HG03378 (cell line): ENCODE results near the gene PELI2.

ENCODE experiments used
- ATAC-seq: cut with Tn5 transposase; IDR thresholded peaks from one replicate; pipeline ENCODE4 v1.9.1; 2021; ENCODE audit warnings: mild to moderate bottlenecking, moderate library complexity; ENCODE audit not compliant: unreplicated experiment

The PELI2 gene

GRCh38 chr14:56284641-56285040, 166.4 kb downstream of the PELI2 start:
- ATAC-seq: no peak

DNA sequence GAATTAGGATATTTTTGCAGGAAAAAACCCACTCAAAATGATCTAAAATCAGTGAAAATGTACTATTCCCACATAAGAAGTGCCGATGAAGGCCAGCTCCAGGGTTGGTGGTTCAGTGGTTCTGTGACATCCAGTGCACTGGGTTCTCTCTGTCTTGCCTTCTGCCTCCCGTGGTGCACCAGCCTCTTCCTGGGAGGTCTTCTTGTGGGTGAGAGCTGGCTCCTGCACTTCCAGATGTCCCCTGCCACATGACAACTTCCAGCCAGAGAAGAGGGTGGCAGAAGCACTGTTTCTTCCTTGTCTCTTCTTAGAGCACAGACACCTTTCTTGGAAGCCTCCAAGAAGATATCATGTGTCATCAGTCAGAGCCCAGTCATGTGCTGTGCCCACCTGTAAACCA, 170.9 kb downstream of the PELI2 start:
- no peak for ATAC-seq

GRCh38 chr14:56290195-56290594, 172.0 kb downstream of the PELI2 start:
- ATAC-seq: no peak

DNA sequence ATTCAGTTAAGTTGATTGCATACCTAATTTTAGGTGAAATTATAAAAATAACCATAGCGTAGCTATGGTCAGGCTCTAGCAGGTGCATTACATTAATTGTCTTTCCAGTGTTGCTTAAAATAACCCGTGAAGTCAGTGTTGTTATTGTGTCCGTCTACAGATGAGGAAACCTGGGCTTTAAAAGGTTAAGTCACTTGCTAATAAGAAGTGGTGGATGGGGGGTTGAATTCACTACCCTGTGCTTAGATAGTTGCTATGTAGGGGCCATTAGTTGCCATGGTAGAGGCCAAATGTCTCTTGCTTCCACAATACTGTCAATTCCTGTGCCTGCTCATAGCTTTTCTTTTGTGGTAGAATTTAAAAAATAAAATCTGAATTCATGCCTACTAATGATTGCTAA, 174.8 kb downstream of the PELI2 start:
- no peak for ATAC-seq

- no peak for ATAC-seq
Measured at GRCh38 chr14:56293506-56293905, 175.3 kb downstream of the PELI2 start.

- no peak for ATAC-seq
Measured at GRCh38 chr14:56294128-56294527, 175.9 kb downstream of the PELI2 start.

DNA sequence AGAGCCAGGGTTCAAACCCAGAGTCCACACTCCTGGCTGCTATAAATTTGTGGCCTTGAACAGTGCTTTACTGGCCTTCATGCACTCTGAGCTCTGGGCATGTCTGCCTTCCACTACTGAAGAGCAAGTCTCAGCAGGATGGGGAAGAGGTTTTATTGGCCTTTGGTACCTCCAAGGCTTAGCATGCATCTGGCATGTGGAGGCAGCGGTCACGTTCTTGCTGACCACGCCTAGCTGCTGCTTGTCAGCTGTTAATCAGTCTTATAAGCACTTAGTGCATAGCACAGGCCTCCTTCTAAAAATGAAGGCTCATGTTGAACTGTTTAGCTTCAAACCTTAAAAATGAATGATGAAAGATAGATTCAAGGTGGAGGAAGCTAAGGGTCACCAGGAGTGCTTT, 177.5 kb downstream of the PELI2 start:
- ATAC-seq: no peak

DNA sequence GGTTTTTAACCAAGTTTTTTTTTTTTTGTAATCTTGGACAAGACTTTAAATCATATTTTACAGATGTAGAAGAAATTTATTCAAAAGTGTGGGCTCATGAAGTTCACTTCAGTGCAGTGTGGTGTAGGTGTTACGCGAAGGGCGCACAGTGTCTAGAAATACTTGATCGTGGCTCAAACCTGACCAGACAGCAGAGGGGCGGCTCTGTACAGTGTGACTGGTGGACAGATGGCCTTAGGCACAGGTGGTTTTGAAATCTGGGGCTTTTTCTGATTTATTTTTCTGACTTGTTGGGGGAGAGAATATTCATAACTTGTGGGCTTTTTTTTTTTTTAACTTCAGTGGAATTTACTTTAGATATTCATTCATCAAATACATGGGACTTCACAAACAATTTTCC, 179.2 kb downstream of the PELI2 start:
- ATAC-seq: no peak

DNA sequence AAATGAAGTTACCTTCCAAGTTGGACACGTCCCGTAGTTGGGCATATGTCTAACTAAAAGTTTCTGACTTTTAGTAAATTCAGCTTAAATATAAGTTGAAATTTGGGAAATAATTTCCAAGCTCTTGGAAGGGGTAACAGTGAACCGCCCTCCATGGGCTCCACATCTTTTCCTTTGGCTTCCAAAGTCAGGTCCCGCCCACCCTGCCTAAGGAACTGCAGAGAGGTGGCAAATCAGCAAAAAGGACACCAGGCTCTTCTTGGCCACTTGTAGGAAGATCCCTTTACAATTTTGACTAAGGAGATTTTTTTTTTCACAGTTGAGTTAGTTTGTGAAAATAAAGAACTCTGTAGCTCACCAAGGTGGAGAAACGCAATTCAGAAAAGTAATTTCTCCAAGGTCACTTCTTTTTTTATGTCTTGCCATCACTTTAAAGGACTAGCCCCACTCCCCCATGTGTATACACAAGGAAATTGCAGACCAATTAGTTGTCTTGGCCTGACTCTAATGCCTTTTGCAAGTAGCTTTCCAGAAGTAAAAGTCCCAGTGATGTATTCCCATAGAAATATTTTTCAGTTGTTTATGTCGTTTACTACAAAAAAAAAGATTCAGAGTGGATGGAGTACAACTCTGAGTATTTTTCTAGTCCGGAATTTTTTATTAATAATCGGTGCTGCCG, 181.2 kb downstream of the PELI2 start:
- ATAC-seq: no peak

GRCh38 chr14:56300495-56300894, 182.3 kb downstream of the PELI2 start:
- no peak for ATAC-seq

- no peak for ATAC-seq
Measured at GRCh38 chr14:56304456-56304855, 186.2 kb downstream of the PELI2 start.

DNA sequence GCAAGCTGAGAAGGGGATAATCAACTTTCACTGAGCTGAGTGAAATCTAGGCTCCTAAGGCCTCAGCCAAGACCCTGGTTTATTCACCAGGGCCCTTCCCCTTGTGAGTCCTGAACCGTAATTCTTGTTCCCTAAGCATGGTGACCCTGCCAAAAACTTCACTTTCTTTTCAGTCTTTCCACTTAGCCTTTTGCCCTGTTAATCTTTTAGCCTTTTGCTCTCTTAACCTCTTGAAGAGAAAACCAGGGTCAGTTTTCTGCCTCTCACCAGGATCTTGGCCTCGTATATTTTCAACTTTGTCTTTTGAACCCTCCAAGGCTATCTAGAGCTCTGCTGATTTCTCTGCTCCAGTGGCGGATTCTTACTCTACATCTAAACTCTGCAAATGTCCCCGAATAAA, 191.0 kb downstream of the PELI2 start:
- ATAC-seq: no peak

DNA sequence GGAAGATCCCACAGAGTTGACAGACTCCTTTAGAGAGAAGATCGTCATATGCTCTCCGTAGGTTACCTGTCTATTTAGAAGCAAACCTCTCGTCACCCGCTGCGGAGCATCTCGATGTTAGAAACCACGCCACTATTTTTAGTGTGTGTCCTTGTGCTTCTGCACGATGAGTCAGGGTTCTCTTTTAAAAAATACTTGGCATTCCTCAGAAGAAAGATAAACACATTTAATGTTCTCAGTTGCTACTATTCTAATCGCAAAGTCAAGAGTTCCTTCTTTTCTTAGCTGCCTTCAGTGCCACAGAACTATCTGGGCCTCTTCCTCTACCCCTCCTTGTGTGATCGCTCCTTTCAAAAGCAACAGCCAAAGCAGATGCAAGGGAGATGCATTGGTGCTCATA, 192.4 kb downstream of the PELI2 start:
- ATAC-seq: no peak

- ATAC-seq: no peak
Measured at GRCh38 chr14:56313789-56314188, 195.6 kb downstream of the PELI2 start.

DNA sequence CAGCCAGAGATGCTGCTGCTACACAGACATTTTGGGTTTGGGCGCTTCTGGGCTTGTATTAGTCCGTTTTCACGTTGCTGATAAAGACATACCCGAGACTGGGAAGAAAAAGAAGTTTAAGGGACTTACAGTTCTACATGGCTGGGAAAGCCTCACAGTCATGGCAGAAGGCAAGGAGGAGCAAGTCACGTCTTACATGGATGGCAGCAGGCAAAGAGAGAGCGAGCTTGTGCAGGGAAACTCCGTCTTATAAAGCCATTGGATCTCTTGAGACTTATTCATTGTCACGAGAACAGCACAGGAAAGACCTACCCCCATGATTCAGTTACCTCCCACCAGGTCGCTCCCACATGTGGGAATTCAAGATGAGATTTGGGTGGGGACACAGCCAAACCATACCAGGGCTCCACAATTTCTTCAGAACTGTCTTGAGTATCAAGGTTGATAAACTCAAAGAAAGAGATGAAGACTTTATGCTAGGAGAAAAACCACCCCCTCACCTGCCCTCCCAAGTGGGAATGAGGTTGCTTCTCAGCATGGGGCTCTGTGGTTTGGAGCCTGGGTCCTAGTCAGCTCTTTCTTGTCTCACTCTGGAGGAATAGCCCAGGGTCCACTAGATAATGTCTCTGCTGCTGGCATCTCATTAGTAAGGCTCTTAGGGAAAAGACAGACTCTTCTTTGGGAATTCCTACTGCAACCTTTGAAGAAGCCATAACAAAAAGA, 200.3 kb downstream of the PELI2 start:
- ATAC-seq: no peak

DNA sequence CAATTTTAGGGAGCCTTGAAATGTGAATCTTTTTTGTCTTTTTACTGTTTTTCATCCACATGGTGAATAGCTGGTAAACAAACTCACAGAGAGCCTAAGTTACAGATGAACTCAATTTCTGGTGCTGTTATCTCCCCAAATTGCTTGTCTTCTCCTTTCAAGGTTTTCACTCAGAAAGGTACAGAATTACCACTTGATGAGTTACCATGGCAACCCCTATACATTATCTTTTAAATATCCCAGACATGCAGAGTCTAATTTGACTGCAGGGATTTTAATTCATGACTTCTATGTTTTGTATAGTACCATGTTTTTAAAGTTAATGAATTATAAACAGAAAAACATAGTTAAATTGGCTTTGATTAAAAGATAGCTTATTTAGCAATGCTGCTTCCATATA, 203.7 kb downstream of the PELI2 start:
- ATAC-seq: no peak

DNA sequence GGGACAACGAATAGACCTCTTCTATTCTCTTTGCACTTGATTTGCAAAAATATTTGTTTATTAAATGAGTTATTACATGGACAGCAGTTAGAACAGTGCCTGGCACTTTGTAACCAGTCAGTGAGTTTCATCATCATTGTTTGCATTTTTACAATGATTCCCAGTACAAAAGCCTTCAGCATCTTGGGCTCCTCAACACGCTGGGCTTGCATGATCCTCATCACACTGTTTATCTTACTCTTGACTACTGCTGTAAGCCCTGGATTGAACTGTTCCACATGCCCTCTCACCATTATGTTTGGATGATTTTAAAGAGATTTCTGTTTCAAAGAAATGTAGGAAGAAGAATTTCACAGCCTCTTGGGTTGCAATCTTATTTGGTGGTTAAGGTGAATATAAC, 204.3 kb downstream of the PELI2 start:
- ATAC-seq: no peak

- ATAC-seq: no peak
Measured at GRCh38 chr14:56324454-56324853, 206.2 kb downstream of the PELI2 start.

DNA sequence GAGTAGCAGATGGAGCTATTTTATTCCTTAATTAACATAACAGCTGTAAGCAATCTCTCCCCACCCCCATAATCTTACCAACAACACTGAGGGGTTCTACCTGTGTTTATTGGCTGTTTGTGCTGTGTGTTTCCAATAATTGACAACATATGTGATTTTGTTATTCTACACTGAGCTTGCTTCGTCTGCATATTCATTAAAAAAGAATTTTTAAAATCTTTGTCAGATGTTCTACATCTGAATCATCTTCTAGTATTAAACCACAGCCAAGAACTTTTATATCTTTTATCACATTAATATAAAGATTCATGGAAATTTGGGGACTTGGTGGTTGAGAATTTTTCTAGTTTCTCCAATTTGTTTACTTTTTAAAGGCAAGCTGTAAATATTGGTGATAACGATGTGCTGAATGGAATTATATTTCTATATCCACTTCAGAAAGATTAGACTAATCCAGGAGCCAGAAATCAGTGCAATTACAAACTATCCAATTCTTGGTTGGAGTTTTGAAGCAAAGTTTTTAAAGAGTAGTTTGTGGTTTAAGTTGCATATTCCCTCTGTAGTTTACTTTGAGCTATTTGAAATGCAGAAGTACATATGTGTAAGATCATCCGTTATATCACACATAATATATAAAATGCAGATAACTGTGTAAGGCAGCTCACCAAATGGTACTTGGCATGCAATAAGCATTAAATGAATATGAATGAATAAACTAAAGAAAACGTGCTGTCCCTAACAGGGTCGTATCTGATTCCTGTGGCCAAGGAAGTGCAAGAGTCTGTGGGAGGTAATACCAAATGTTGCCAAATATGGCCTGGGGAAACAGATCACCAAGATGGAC, 206.9 kb downstream of the PELI2 start:
- ATAC-seq: no peak

DNA sequence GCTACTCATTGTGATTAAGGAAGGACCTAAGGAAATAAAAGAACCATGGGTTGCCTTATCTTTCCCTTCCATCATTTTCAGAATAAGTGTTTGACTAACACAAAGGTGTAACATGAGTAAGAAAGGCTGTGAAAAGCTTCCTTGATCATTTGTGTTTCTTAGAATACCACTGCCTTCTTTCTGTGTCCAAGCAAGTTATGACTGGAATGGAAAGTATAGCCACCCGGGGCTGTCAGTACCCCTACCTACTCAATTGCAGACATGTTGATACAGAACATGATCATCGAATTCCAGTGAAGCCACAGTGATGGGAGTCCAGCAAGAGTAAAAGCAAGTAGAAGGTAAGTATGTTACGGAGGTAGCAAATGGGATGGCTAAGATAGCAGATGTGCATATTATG, 209.8 kb downstream of the PELI2 start:
- no peak for ATAC-seq

DNA sequence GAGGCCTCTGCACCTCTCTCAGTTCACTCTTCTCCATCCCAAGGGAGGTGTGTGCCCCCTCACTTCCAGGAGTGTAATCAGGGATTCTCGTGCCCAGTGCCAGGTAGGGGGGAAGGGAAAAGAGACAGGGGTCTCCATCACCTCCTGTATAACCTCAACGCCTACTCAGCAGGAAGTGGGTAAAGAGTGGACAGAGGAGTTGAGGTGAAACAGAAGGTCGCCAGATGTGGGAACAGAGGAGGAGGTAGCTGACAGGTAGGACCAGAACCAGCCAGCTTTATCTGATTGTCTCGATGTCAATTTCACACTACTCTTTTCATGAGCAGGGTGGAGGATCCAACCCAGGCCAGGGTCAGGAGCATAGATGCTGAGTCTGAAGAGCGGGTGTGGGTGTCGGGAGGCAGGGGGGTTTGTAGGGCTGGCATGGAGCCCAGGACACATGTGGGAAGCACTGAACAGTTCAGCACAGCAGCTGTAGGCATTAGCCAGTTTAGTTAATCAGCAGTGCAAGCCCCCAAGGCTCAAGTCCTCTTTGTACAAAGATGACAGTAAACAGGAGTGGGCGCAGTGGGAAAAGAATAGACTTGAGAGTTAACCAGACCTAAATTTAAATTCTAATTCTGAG, 213.5 kb downstream of the PELI2 start:
- no peak for ATAC-seq
